NCI-H1048 (cell line): ENCODE results near the gene ZNF496.
"Not testable (repeated sequence)": the region's sequence is repeated elsewhere in the genome, so short reads cannot be mapped to it uniquely, and the experiment has no call there.

Source experiments
- DNase-seq: peaks from one replicate; lab custom pipeline; 2025; lab: John Stamatoyannopoulos, UW

The ZNF496 gene

DNA sequence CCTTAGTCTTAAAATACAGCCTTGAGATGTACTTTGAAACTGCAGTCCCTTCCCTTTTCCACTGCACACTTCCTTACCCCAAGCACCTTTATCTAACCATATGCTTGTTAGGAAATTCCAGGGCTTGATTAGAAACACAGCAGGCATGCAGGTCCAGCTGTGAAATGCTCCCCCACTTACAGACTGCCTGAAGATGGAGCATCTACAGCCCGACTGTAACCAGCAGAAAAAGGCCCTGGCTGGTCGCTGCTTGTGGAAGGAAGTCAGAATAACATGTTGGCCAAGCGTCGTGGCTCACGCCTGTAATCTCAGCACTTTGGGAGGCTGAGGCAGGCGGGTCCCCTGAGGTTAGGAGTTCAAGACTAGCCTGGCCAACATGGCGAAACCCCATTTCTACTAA lies 38.6 kb downstream of the ZNF496 start:
- DNase-seq, result no peak

DNA sequence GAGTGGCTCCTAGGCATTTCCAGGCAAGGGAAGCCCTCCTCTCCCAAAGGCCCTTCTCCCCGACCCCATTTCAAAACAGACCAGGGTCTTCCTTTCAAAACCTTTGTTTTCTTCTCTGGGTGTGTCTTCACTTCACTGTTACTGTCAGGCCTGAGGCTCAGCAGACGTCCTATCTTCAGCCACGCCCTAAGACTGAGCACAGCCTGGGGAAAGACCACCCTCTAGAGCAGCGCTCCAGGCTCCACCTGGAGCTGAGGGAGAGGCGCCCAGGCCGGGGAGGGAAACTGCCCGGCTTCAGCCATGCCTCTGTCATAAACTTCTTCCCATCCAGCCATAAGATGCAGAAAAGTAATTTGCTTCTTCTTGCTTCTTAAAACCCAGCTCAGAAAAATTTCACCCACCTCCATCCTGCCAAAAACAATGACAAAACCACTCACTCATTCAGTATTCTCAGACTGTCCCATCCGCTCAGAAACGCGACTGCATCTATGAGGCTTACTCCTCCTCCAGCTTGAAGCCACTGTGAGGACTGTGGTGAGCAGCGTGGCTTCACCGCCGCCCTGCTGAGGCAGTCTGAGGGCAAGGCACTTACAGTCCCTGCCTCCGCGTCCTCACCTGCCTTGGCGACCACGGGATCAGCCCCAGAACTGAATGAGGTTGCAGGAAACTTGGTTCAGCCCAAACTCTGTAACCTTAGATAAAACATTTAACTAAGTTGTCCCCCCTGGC lies 39.7 kb downstream of the ZNF496 start:
- no peak for DNase-seq

DNA sequence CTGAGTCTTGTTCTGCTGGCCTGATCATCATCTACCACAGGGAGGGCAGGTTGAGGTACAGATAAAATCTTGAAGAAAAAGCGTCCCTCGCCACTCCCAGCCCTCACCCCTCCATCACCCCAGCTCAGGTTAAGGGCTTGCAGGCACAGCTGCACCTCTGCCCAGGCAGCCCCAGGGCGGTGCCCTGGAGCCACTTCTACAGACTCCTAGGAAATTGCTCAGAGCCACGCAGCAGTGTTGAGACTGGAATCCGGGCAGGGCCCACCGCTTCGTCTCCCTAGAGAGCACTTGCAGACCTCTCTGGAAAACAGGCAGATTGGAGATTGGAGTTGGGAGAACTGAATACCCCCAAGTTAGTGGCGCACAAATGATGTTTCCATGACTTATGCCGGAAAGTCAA lies 40.5 kb downstream of the ZNF496 start:
- no peak for DNase-seq

DNA sequence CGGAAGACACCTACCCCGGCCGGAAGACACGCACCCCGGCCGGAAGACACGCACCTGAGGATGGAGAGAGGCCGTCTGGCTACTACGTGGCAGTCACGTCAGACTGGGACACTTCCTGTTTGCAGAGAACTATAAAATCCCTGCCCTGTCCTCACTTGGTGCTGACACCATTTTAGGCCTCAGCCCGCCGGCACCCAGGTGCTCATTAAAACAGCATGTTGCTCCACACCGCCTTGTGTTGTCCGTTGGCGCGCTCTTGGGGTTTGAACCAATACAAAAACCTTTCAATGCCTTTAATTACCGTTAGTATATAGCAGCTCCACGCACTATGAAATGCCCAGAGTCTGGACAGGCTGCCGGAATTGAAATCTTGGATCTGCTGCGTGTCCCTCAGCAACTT lies 41.1 kb downstream of the ZNF496 start:
- DNase-seq, result no peak

DNA sequence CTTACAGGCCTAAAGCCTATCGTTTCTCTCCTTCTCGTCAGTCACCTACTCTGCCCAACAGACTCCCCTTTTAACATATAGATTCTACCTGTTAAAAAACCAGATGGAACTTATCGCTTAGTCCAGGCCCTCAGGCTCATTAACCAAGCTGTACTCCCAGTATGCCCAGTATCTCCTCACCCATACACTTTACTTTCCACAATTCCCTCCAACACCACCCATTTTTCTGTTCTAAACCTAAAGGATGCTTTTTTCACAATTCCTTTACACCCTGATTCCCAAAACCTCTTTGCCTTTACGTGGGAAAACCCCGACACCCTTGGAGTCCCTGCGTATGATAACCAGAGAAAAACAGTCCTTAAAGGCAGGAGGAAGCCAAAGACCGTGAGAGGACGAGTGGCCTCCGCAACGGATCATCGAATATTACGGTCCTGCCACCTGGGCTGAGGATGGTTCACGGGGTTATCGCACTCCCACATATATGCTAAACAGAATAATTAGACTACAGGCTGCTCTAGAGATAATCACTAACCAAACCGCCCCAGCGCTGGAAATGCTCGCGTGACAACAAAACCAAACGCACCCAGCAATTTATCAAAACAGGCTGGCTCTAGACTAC lies 42.3 kb downstream of the ZNF496 start:
- DNase-seq, result not testable (repeated sequence)

DNA sequence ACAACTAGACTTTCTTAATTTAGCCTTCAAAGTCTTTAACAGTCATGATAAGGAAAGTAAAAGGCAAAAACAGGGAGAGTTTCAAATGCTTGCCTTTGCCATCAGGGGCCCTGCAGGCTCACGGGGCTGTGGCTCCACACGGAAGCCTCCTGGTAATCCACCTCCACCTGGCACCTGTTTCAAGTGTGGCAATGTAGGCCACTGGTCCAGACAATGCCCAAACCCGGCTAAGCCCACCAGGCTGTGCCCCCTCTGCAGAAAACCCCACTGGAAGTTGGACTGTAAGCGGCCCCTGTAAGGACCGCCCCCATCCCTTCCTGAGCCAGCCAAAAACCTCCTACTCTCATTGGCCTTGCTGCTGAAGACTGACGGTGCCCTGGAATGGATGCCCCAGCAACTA lies 43.3 kb downstream of the ZNF496 start:
- no peak for DNase-seq

DNA sequence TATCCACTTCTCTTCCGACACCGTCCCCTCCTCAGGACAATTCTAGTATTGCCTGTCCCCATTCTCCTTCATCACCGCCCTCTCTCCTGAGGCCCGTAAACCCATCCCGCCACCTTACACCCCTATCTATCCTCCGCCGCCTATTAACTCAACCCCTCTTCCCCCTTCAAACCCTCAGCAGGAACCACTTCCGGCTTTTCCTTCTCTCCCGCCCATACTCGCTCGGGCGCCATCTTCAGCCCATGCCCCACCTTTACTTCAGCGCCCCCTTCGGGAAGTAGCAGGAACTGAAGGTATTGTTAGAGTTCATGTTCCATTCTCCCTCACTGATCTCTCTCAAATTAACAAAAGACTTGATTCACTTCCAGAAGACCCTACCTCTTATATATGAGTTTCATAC lies 44.2 kb downstream of the ZNF496 start:
- no peak for DNase-seq

DNA sequence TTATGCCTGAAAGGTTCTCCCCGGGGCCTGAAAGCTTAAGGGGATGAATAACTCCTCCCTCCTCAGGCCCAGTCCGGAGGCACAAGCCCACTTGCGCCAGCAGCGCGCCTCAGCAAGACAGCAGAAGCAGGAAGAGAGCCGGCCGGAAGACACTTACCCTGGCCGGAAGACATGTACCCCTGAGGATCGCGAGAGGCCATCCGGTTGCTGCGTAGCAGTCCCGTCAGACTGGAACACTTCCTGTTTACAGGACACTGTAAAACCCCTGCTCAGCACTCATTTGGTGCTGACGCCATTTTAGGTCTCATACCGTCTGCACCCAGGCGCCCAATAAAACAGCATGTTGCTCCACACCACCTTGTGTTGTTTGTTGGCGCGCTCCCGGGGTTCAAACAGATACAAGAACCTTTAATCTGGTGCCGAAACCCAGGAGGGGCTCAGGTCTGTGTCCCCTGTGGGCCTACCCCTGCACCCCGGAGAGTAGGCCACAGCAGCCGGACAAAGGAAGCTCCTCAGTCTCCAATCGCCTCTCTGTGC lies 45.5 kb downstream of the ZNF496 start:
- DNase-seq, result no peak

DNA sequence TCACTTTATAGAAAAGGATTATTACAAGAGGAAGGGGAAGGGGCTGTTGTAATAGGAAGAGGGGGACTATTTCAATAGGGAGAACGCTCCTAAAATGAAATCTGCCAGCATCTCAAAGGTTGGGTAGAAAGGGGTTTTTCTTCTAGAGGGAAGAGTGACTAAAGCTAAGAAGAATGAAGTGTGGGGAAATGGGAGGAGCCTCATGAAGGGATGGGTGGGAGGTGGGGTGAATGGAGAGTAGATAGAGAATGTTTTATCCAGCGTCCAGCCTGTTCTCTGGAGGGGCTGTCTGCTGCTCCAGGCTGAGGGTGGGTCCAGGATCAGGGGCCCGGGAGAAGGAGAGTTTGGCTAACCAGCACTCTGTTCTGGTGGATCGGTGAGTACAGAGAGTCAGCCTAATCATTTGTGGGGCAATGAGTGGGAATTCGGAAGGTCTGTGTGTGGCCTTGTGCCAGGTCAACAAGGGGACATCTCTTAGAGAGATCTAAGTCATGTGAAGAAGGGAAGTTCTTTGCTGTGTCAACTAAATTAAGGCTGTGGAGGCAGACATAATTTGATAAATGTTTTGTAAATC lies 50.6 kb downstream of the ZNF496 start:
- no peak for DNase-seq

DNA sequence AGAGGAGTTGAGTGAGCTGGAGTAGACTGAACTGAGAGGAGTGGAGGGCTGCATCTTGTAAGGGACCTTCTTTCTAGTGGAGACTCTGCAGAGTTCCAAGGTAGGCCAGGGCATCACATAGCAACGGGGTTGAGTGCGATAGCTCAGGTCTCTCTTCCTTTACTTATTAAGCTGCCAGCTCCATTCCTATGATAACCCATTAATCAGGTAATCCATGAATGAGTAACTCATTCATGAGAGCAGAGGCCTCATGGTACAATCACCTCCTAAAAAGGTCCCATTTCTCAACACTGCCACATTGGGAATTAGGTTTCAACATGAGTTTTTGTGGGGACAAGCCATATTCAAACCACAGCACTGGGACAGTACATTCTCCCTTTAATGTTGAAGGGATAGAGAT lies 54.5 kb downstream of the ZNF496 start:
- no peak for DNase-seq

DNA sequence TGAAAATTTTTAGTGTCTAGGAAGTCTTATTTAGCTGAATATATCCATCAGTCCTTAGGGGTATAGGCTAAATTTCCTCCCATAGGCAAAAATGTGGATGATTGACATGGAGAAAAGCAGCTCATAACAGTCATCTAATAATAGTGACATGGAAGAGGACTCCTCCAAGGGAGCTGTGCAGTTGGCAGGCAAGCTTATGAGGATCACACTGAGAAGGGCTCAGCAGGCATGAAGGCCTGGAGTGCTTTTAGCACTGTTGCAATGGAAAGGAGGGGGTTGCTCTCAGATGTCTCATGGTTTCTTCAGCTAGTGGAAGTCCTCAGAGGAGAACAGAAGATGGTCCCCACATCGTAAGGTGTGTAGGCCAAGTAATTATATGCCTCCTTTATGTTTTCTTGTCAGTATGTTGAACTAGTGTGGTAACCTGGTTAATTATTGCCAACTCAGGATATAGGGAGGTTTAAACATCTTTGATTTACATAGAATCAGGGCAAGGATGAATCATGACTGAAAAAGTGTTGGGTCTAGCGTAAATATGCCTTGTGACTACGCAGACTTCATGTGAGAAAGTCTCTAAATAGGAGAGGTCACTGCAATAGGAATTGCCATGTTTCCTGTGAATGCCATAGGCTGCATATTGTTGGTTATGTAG lies 56.9 kb downstream of the ZNF496 start:
- no peak for DNase-seq

DNA sequence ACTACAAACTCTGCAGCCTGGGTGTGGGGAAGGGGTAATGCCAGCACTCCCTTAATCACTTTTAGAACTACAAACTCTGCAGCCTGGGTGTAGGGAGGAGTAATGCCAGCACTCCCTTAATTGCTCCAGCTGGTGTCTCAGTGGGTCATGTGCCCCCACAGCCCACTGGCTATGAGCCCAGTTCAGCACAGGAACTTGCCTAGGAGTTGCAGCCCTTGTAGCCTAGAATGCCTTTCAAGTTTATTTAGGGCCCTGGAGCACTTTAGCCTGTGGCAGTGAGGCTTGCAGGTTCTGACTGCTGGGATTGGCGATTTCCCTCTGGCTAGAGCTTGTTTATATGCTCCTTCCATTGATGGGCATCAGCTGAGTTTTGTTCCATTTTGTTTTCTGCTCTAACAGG lies 58.7 kb downstream of the ZNF496 start:
- no peak for DNase-seq

DNA sequence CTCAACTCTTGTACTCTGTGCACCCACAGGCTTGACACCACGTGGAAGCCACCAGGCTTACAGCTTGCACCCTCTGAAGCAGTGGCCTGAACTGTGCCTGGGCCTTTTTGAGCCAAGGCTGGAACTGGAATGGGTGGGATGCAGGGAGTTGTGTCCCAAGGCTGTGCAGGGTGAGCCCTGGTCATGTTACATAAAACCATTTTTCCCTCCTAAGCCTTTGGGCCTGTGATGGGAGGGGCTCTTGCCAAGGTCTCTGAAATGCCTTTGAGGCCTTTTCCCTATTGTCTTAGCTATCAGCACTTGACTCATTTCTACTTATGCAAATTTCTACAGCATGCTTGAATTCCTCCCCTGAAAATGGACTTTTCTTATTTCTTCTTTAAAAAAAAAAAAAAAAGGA lies 61.7 kb downstream of the ZNF496 start:
- no peak for DNase-seq

DNA sequence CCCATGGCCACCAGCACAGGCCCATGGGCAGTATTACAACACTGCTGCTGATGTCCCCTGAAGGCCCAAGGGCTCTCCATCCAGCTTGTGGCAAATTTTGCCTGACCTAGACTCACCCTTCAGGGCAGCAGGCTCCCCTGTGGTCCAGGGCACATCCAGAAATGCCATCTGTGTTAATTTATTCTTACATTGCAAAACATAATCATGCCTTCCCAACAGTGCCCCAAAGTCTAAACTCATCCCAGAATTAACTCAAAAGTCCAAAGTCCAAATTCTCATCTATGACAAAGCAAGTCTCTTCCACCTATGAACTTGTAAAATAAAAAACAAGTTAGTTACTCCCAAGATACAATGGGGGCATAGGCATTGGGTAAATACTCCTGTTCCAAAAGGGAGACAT lies 62.5 kb downstream of the ZNF496 start:
- no peak for DNase-seq

DNA sequence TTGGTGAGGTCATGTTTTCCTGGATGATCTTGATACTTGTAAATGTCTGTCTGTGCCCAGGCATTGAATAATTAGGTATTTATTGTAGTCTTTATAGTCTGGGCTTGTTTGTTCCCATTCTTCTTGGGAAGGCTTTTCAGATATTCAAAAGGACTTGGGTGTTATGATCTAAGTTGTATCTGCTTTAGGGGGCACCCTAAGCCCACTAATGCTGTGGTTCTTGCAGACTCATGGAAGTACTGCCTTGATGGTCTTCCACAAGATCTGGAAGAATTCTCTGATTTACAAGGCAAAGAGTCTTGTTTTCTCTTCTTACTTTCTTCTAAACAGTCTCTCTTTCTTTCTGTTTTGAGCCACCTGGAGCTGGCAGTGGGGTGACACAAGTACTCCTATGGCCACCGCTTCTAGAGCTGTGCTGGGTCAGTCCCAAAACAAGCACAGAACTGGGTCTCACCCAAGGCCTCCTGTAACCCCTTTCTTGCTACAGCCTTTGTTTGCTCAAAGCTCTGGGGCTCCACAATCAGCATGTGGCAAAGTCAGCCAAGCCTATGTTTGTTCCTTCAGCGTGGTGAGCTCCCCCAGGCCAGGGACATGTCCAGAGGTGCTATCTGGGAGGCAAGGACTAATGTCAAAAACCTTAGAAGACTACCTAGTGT lies 63.1 kb downstream of the ZNF496 start:
- no peak for DNase-seq

DNA sequence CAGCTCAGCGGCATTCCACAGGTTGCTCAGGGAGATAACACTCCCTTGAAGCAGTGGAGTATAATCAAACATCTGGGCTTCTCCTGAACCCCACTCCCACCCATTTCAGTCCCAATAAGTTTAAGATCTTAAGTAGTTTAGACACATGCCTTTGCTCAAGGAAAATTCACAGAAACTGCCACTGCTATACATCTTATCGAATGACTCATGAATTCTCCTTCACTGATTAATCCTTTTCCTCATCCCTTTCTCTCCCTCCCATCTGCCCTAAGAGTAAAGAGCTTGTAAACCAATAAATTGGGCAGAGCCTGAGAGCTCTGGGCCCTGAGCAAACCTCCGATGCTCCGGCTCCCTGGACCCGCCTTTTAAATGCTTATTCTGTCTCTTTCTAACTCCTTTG lies 65.6 kb downstream of the ZNF496 start:
- no peak for DNase-seq

DNA sequence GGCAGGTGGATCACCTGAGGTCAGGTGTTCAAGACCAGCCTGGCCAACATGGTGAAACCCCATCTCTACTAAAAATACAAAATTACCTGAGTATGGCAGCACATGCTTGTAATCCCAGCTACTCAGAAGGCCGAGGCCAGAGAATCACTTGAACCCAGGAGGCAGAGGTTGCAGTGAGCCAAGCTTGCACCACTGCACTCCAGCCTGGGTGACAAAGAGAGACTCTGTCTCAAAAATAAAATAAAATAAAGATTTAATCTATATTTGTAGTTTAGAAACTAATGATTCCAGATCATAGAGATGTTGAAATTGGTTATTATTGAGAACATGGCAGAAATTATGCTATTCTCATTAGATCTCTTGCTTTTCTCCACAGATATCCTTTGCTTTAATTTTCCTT lies 75.9 kb downstream of the ZNF496 start, which contains the start of gene VN1R5:
Gene VN1R5 (plus strand): TSS at position 301 of the 400 bp plus-strand sequence.
- not testable (repeated sequence) for DNase-seq

DNA sequence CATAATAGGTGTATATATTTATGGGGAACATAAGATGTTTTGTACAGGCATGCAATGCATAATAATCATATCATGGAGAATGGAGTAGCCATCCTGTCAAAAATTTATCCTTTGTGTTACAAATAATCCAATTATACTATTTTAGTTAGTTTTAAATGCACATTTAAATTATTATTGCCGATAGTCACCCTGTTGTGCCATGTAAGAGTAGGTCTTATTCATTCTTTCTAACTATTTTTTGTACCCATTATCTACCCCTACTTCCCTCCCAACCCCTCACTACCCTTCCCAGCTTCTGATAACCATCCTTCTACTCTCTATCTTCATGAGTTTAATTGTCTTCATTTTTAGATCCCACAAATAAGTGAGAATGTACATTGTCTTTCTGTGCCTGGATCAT lies 84.1 kb downstream of the ZNF496 start:
- no peak for DNase-seq
